GM12878 (cell line): ENCODE results near the gene GAP43. TPM values are rescaled to one million over a fixed set of nuclear protein-coding genes. Genes with fewer than 3 reads are reported as not detected.
A peak's percentile ranks its signal among the peaks of the same experiment; 100 is the strongest.

Experiments used
- ATAC-seq: fragments of 200-7000 bp; cut with Tn5 transposase; 3 replicates; pipeline ENCODE4 v1.9.1; 2020; ENCODE audit warnings: mild to moderate bottlenecking, moderate library complexity
- BruUV-seq: library from RNA; stranded (reverse); fragments of 400-500 nt; replicated peaks from 2 replicates; lab custom pipeline; 2021; lab: Mats Ljungman, UMichigan
- CTCF ChIA-PET: fragments of 300-600 bp; sonication (Branson Sonifier 250); formaldehyde crosslinking; extraction: SDS; loops from one replicate; lab custom pipeline; 2021; ENCODE audit warnings: inconsistent platforms; lab: Yijun Ruan, JAX
- POLR2A ChIA-PET: fragments of 350-600 bp; formaldehyde crosslinking; extraction: SDS; loops from one replicate; lab custom pipeline; 2021; ENCODE audit warnings: inconsistent platforms; lab: Charles Lee
- RAD21 ChIA-PET: fragments of 300-600 bp; sonication (Branson Sonifier 250); formaldehyde crosslinking; loops from one replicate; lab custom pipeline; 2023; ENCODE audit warnings: antibody characterized with exemption; ENCODE audit not compliant: unreplicated experiment; lab: Charles Lee
- SMC1A ChIA-PET: fragments of 300-600 bp; sonication (Branson Sonifier 250); formaldehyde crosslinking; loops from one replicate; lab custom pipeline; 2023; ENCODE audit not compliant: unreplicated experiment, uncharacterized antibody; lab: Charles Lee
- DNase-seq: peaks from one replicate; pipeline ENCODE4 v3.0.0-alpha.2; 2011; ENCODE audit warnings: low read depth, low spot score
- FAIRE-seq: peaks from 3 replicates; lab custom pipeline; 2011; peaks lifted over from hg19 to GRCh38; lab: Jason Lieb, UNC
- H2AFZ ChIP-seq: 2 replicates; pipeline ENCODE4 v1.6.0; 2011; ENCODE audit warnings: low read depth, low read length, control low read depth; ENCODE audit not compliant: control insufficient read depth
- H3K27ac ChIP-seq: 2 replicates; pipeline ENCODE4 v1.5.1; 2011; ENCODE audit warnings: control low read depth; ENCODE audit not compliant: control insufficient read depth, insufficient read depth
- H3K27me3 ChIP-seq, 2 experiments: replicated peaks in 1 of 2; 2 replicates each; pipeline versions ENCODE4 v1.6.0 to v1.6.1; 2011; ENCODE audit warnings: low read length in 1 of 2; ENCODE audit not compliant: control insufficient read depth in 2 of 2, insufficient read depth in 2 of 2
- H3K36me3 ChIP-seq, 2 experiments: 2 replicates each; pipeline ENCODE4 v1.5.1; 2011; ENCODE audit warnings: low read length in 1 of 2; ENCODE audit not compliant: control insufficient read depth in 2 of 2, insufficient read depth in 2 of 2
- H3K4me1 ChIP-seq: 2 replicates; pipeline ENCODE4 v1.6.1; 2011; ENCODE audit warnings: mild to moderate bottlenecking, low read length, moderate library complexity, mixed read lengths; ENCODE audit not compliant: control insufficient read depth, insufficient read depth
- H3K4me2 ChIP-seq: 2 replicates; pipeline ENCODE4 v1.6.0; 2011; ENCODE audit warnings: control low read depth; ENCODE audit not compliant: control insufficient read depth, insufficient read depth
- H3K4me3 ChIP-seq: fragments of 200-600 bp; sonication (generic); 2 replicates; pipeline ENCODE4 v1.5.1; 2016
- H3K79me2 ChIP-seq: 2 replicates; pipeline ENCODE4 v1.6.0; 2011; ENCODE audit warnings: low read length; ENCODE audit not compliant: control insufficient read depth, insufficient read depth
- H3K9ac ChIP-seq: 2 replicates; pipeline ENCODE4 v1.8.0; 2011; ENCODE audit warnings: low read length, control low read depth, mixed read lengths; ENCODE audit not compliant: control insufficient read depth, insufficient read depth
- H3K9me3 ChIP-seq: replicated peaks from 3 replicates; pipeline ENCODE4 v1.5.1; 2011; ENCODE audit warnings: mild to moderate bottlenecking, low read length; ENCODE audit not compliant: control insufficient read depth, insufficient read depth
- H4K20me1 ChIP-seq: 2 replicates; pipeline ENCODE4 v1.6.0; 2011; ENCODE audit not compliant: control insufficient read depth, insufficient read depth
- ESRRA ChIP-seq: IDR thresholded peaks from 2 replicates; pipeline ENCODE4 v1.6.1; 2012; ENCODE audit warnings: mild to moderate bottlenecking, low read length, improper control_type of control experiment
- KLF5 ChIP-seq: fragments of 450-650 bp; IDR thresholded peaks from 2 replicates; pipeline ENCODE4 v1.6.1; 2014; ENCODE audit warnings: mild to moderate bottlenecking; ENCODE audit not compliant: partially characterized antibody
- MEF2A ChIP-seq: IDR thresholded peaks from 2 replicates; pipeline ENCODE4 v1.6.1; 2011; ENCODE audit warnings: low read depth, mild to moderate bottlenecking, low read length, moderate library complexity; ENCODE audit not compliant: insufficient read depth
- NR2C1 ChIP-seq: fragments of 450-650 bp; IDR thresholded peaks from 2 replicates; pipeline ENCODE4 v1.6.1; 2017; ENCODE audit warnings: antibody characterized with exemption, mild to moderate bottlenecking, moderate library complexity
- RCOR1 ChIP-seq: conservative IDR thresholded peaks from 2 replicates; pipeline ENCODE4 v1.6.1; 2012; ENCODE audit warnings: low read depth, low read length, improper control_type of control experiment
- RELB ChIP-seq: fragments of 450-650 bp; IDR thresholded peaks from 2 replicates; pipeline ENCODE4 v1.6.1; 2017; ENCODE audit warnings: low read depth, mild to moderate bottlenecking, moderate library complexity
- SP1 ChIP-seq: IDR thresholded peaks from one replicate; pipeline ENCODE4 v1.6.1; 2011; ENCODE audit warnings: low read depth, low read length
- SUZ12 ChIP-seq: fragments of 200-600 bp; sonication (generic); IDR thresholded peaks from one replicate; pipeline ENCODE4 v1.6.1; 2018; ENCODE audit warnings: antibody characterized with exemption, mild to moderate bottlenecking; ENCODE audit not compliant: unreplicated experiment
- TAF1 ChIP-seq: IDR thresholded peaks from 2 replicates; pipeline ENCODE4 v1.6.1; 2011; ENCODE audit warnings: mild to moderate bottlenecking, low read depth, low read length, borderline replicate concordance
- WRNIP1 ChIP-seq: IDR thresholded peaks from 2 replicates; pipeline ENCODE4 v1.6.1; 2011; ENCODE audit warnings: low read depth, low read length, improper control_type of control experiment, borderline replicate concordance
- ZBTB40 ChIP-seq: fragments of 450-650 bp; IDR thresholded peaks from 2 replicates; pipeline ENCODE4 v1.6.1; 2016; ENCODE audit warnings: mild to moderate bottlenecking, moderate library complexity, borderline replicate concordance
- ZNF217 ChIP-seq: fragments of 450-650 bp; IDR thresholded peaks from 2 replicates; pipeline ENCODE4 v1.6.1; 2017; ENCODE audit warnings: antibody characterized with exemption, mild to moderate bottlenecking
- WGBS: methylation state at CpG from one replicate; pipeline ENCODE4 v1.1.6; 2016; ENCODE audit warnings: low lambda C conversion rate; ENCODE audit not compliant: insufficient replicate concordance, insufficient coverage; ENCODE audit errors: missing lambda C conversion rate; 5-methylcytosine and 5-hydroxymethylcytosine counted together
- in situ Hi-C: fragments of 300-500 bp; cut with MboI; formaldehyde crosslinking; loops from 9 replicates; pipeline ENCODE4 v1.14.3; 2018; ENCODE audit warnings: mixed read lengths
- intact Hi-C: fragments of 100-400 bp; cut with micrococcal nuclease; formaldehyde crosslinking; loops from one replicate; pipeline ENCODE4 v1.14.2; 2022; ENCODE audit not compliant: unreplicated experiment
- polyA plus RNA-seq, 11 experiments: library from polyadenylated mRNA; depleted of rRNA in 4 of 11; unstranded in 6 of 11; stranded (reverse) in 5 of 11; fragments of >200 nt; fragmentation: Nextera tagmentation in 4 of 11; fragmentation: Illumina TruSeq in 1 of 11; extraction: Ambion mirVana in 4 of 11; extraction: Trizol in 1 of 11; gene quantifications; 1 replicate in 1 of 11; 2 replicates in 10 of 11; pipeline versions ENCODE4 v1.2.1 to v1.2.3, GENCODE V29; 2011 to 2016; ENCODE audit warnings: inconsistent platforms in 2 of 11, missing spikeins in 2 of 11, low read depth in 1 of 11
- total RNA-seq, 4 experiments: library from RNA; depleted of rRNA in 3 of 4; stranded (reverse); fragments of >200 nt in 3 of 4; fragmentation: Illumina TruSeq in 1 of 4; extraction: Trizol in 1 of 4; gene quantifications; 2 replicates each; pipeline versions ENCODE4 v1.2.1 to v1.2.3, GENCODE V29; 2013 to 2021
- TF ChIP-seq, protein P1 (sequence below): IDR thresholded peaks from 2 replicates; pipeline ENCODE4 v1.6.1; 2011; ENCODE audit warnings: mild to moderate bottlenecking, low read depth, low read length, moderate library complexity; ENCODE audit not compliant: insufficient replicate concordance

GAP43 gene
- total and polyA plus RNA-seq, 10 of the 15 experiments (the other 5 are each of a cell fraction or from before 2014, with no cell fraction given), result 0.06 to 0.16 TPM; not detected in 8

GRCh38 chr3:115651599-115651998 lies 28.3 kb downstream of the GAP43 start:
- no peak for TF ChIP-seq WRNIP1
- TF ChIP-seq ESRRA, result no peak
- TF ChIP-seq MEF2A, result no peak
- TF ChIP-seq TAF1, result no peak
- TF ChIP-seq ZNF217, result no peak
- TF ChIP-seq, protein P1, sequence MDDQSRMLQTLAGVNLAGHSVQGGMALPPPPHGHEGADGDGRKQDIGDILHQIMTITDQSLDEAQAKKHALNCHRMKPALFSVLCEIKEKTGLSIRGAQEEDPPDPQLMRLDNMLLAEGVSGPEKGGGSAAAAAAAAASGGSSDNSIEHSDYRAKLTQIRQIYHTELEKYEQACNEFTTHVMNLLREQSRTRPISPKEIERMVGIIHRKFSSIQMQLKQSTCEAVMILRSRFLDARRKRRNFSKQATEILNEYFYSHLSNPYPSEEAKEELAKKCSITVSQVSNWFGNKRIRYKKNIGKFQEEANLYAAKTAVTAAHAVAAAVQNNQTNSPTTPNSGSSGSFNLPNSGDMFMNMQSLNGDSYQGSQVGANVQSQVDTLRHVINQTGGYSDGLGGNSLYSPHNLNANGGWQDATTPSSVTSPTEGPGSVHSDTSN, result no peak
- no peak for TF ChIP-seq ZBTB40
- TF ChIP-seq RELB, result no peak
- no peak for TF ChIP-seq SUZ12
- no peak for TF ChIP-seq KLF5
- TF ChIP-seq NR2C1, result no peak
- TF ChIP-seq RCOR1, result no peak
- TF ChIP-seq SP1, result no peak
- TF ChIP-seq, all 136 proteins: peak for 0
- H3K9me3 ChIP-seq, result no peaks in the 10 kb centered on the region
- in situ Hi-C loops (no loop called here), intact Hi-C loops (no loop called here)
- H3K4me2 ChIP-seq, result no peak overlapping the region; the same call in none of the 2 replicates
- H3K4me3 ChIP-seq, result no peak overlapping the region
- ChIA-PET RAD21 (no interaction called here), SMC1A (interaction anchor here (0.7 to 2.4 kb wide), 2 partner anchors 9 to 434 kb away, joined by 4 to 10 read pairs; no protein-coding TSS in a partner anchor), POLR2A (no interaction called here), CTCF (interaction anchor here (1.5 kb wide), 1 partner anchor 133 kb away, joined by 6 read pairs; no protein-coding TSS in a partner anchor)
- no peak for FAIRE-seq
- BruUV-seq, result no TSS peak
- H3K27ac ChIP-seq, result no peak overlapping the region; the same call in 1 of the 2 replicates
- no peak overlapping the region for H3K9ac ChIP-seq
- H2AFZ ChIP-seq, result peak overlapping the region; percentile 44; the same call in 1 of the 2 replicates
- peak; percentile 45; the same call in 2 of the 3 replicates for ATAC-seq
- H3K36me3 ChIP-seq, result no peaks in the 10 kb centered on the region
- 9% methylated on average over 2 of the region's 2 CpGs for WGBS
- no peaks in the 10 kb centered on the region for H3K79me2 ChIP-seq
- no peaks in the 10 kb centered on the region for H3K27me3 ChIP-seq
- H3K4me1 ChIP-seq, result 0 out of 2 replicates have a peak, but pooled peaks cover 5% of the 10 kb centered on the region
- no peak for DNase-seq
- H4K20me1 ChIP-seq, result no peaks in the 10 kb centered on the region
